ENCODE results near the gene MYO1E. TPM values are rescaled to one million over a fixed set of nuclear protein-coding genes. Genes with fewer than 3 reads are reported as not detected.

MYO1E gene
- total RNA-seq, 2 donors from 2014 or later, result 66.3 to 92.0 TPM

DNA sequence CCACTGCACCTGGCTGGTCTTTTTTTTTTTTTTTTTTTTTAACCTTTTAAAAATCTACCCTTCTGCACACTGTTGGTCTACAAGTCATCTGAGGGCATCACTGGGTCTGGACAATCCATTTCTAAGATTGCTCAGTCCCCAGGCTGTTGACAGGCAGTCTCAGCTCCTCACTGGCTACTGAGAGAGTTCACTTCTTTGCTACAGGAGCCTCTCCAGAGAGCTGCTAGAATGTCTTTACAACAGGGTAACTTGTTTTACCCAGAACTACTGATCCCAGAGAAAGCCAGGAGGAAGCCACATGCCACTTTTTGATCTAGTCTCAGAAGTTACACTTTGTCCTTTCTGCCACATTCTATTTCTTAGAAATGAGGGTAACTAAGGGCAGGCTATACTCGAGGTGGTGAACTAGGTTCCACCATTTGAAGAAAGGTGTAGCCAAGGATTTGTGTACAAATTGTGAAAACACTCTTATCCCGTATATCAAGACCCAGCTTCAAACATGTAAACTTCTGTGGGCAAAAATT, 273.4 kb downstream of the MYO1E start:
- Histone ChIP-seq H3K4me1 (replicated peaks) (no peaks in the 10 kb centered on the region), H3K4me3 (no peak overlapping the region), H3K9me3 (no peaks in the 10 kb centered on the region), H3K36me3 (no peaks in the 10 kb centered on the region), H3K27me3 (replicated peaks; ENCODE audit: insufficient read depth) (no peaks in the 10 kb centered on the region), H3K27ac (no peak overlapping the region)
- intact Hi-C loops (cut with DNase I), result no loop called here
- 81% methylated on average over 2 of the region's 2 CpGs for WGBS
- TF ChIP-seq POLR2A (IDR thresholded peaks at IDR 0.05) (no peak), POLR2AphosphoS5 (IDR thresholded peaks at IDR 0.05) (no peak)
- TF ChIP-seq, protein P1, sequence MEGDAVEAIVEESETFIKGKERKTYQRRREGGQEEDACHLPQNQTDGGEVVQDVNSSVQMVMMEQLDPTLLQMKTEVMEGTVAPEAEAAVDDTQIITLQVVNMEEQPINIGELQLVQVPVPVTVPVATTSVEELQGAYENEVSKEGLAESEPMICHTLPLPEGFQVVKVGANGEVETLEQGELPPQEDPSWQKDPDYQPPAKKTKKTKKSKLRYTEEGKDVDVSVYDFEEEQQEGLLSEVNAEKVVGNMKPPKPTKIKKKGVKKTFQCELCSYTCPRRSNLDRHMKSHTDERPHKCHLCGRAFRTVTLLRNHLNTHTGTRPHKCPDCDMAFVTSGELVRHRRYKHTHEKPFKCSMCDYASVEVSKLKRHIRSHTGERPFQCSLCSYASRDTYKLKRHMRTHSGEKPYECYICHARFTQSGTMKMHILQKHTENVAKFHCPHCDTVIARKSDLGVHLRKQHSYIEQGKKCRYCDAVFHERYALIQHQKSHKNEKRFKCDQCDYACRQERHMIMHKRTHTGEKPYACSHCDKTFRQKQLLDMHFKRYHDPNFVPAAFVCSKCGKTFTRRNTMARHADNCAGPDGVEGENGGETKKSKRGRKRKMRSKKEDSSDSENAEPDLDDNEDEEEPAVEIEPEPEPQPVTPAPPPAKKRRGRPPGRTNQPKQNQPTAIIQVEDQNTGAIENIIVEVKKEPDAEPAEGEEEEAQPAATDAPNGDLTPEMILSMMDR (IDR thresholded peaks at IDR 0.05), result no peak
- DNase-seq (ENCODE audit: low spot score), result no peak

GRCh38 chr15:59096429-59096828, 276.2 kb downstream of the MYO1E start:
- DNase-seq (ENCODE audit: low spot score), result no peak
- intact Hi-C loops (cut with DNase I), result no loop called here
- TF ChIP-seq, protein P1 (IDR thresholded peaks at IDR 0.05), result no peak
- TF ChIP-seq POLR2A (IDR thresholded peaks at IDR 0.05) (no peak), POLR2AphosphoS5 (IDR thresholded peaks at IDR 0.05) (no peak)
- Histone ChIP-seq H3K36me3 (no peaks in the 10 kb centered on the region), H3K4me1 (replicated peaks) (no peaks in the 10 kb centered on the region), H3K9me3 (no peaks in the 10 kb centered on the region), H3K4me3 (no peak overlapping the region), H3K27ac (no peak overlapping the region), H3K27me3 (replicated peaks; ENCODE audit: insufficient read depth) (no peaks in the 10 kb centered on the region)
- 90% methylated on average over 3 of the region's 3 CpGs for WGBS

DNA sequence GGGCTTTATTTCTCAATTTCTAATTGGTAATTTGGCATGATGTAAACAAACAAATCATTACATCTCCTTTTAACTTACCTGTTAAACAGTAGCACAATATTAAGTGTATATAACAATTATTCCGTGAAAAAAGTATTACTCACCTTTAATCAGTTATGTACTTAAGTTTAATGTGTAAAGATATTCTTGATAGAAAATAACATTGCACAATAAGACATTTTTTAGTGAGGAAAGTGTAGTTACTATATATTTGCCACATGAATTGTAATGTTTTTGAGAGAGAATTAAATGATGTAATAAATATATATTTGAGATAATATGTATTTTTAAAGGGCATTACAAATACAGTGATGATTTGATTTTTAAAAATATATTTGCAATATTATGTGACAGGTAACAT, 278.6 kb downstream of the MYO1E start:
- Histone ChIP-seq H3K27me3 (replicated peaks; ENCODE audit: insufficient read depth) (no peaks in the 10 kb centered on the region), H3K4me1 (replicated peaks) (no peaks in the 10 kb centered on the region), H3K36me3 (no peaks in the 10 kb centered on the region), H3K27ac (no peak overlapping the region), H3K4me3 (no peak overlapping the region), H3K9me3 (no peaks in the 10 kb centered on the region)
- no peak for DNase-seq (ENCODE audit: low spot score)
- WGBS, result 67% methylated on average over 1 of the region's 1 CpG
- TF ChIP-seq, protein P1 (IDR thresholded peaks at IDR 0.05), result no peak
- TF ChIP-seq POLR2A (IDR thresholded peaks at IDR 0.05) (no peak), POLR2AphosphoS5 (IDR thresholded peaks at IDR 0.05) (no peak)
- intact Hi-C loops (cut with DNase I), result no loop called here

GRCh38 chr15:59087731-59088130, 284.9 kb downstream of the MYO1E start:
- Histone ChIP-seq H3K27me3 (replicated peaks; ENCODE audit: insufficient read depth) (no peaks in the 10 kb centered on the region), H3K27ac (no peak overlapping the region), H3K36me3 (no peaks in the 10 kb centered on the region), H3K9me3 (no peaks in the 10 kb centered on the region), H3K4me3 (no peak overlapping the region), H3K4me1 (replicated peaks) (no peaks in the 10 kb centered on the region)
- no peak for DNase-seq (ENCODE audit: low spot score)
- intact Hi-C loops (cut with DNase I), result no loop called here
- 91% methylated on average over 2 of the region's 2 CpGs for WGBS
- no peak for TF ChIP-seq POLR2AphosphoS5 (IDR thresholded peaks at IDR 0.05)
- TF ChIP-seq, protein P1 (IDR thresholded peaks at IDR 0.05), result no peak

MicroRNAs within 50 kb of the gene (microRNA counts, 767-probe panel; counts per million panel counts)
- microRNA hsa-miR-2116-5p, result 0 to 431 counts per million in 2 donors

Small RNA genes lying within 50 kb of the gene (microRNA-seq; reads per million reads assigned to microRNA genes)
- 2.6 reads per million, percentile 33 among the genes with 10 or more reads in this experiment for gene MIR2116

Small RNA genes lying within 50 kb of the gene (small RNA-seq; reads per million reads assigned to genes)
- gene MIR2116, result 0.37 to 0.40 reads per million in 2 donors
- 0 reads per million in 2 donors for gene RF00019
- 0 reads per million in 2 donors for gene RNU4-80P
- gene RNU6-212P, result 0 reads per million in 2 donors

Other genes with a start within 250 kb of the MYO1E start
- 1 to 10 TPM in 1 of 2 donors, not detected in 1; 6.0 TPM for gene LDHAL6B, start 166.0 kb downstream of the MYO1E start, total RNA-seq
- 10 to 100 TPM in 1 of 2 donors, 1 to 10 TPM in 1; 1.8 to 10.6 TPM for gene FAM81A, start 65.3 kb upstream of the MYO1E start, total RNA-seq
- 1 to 10 TPM; 1.5 to 1.6 TPM for gene GCNT3, start 238.9 kb upstream of the MYO1E start, total RNA-seq

Data from prostate gland (tissue), 2 donors.